ENCODE measurements around the gene CC2D2B. TPM values are rescaled to one million over a fixed set of nuclear protein-coding genes. Genes with fewer than 3 reads are reported as not detected.

The CC2D2B gene
- total and polyA plus RNA-seq, 2 of the 8 experiments (the other 6 are each of a cell fraction or from before 2014, with no cell fraction given): 0.09 to 0.71 TPM

DNA sequence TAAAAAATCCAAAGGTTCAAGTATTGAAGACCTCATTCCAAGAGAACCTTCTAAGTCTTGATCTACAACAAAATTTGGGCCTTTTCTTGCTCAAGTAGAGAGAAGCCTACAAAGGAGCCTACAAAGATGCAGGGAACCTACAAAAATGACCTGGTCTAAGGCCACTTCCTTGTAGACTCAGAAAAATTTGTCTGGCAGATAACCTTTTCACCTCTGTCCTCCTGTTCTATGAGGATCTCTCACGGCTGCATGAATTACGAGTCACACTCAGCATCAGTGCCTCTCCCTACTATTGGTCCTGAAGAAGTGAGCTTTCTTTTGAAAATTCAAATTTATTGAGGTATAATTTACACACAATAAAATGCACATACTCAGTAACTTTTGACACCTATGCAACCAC is 164.9 kb downstream of the CC2D2B start:
- H3K14ac ChIP-seq (ENCODE audit: insufficient read length): no peak overlapping the region
- H3K4ac ChIP-seq (replicated peaks; ENCODE audit: insufficient read length, low read depth, low read length): no peak overlapping the region
- no peak overlapping the region for H2AFZ ChIP-seq (ENCODE audit: low read length)
- no peak overlapping the region for H3K18ac ChIP-seq (ENCODE audit: extremely low read depth, low read length)
- H3K4me3 ChIP-seq (ENCODE audit: extremely low read depth in 1 of 4, insufficient read depth in 2 of 4, low read depth in 3 of 4, low read length in 4 of 4): no peak overlapping the region
- H2BK120ac ChIP-seq (replicated peaks; ENCODE audit: low read depth, low read length): no peak overlapping the region
- H2BK15ac ChIP-seq (ENCODE audit: low read length): no peak overlapping the region
- H3K36me3 ChIP-seq (ENCODE audit: control insufficient read depth in 2 of 4, insufficient read depth in 4 of 4, low read length in 3 of 4): no peaks in the 10 kb centered on the region
- POLR2A ChIA-PET (ENCODE audit: partially characterized antibody): no interaction called here
- H3K9ac ChIP-seq (replicated peaks in 1 of 4; ENCODE audit: extremely low read depth in 1 of 4, low read depth in 3 of 4, low read length in 3 of 4): no peak overlapping the region
- no peak overlapping the region for H2AK5ac ChIP-seq (ENCODE audit: low read depth, low read length)
- no peaks in the 10 kb centered on the region for H3K9me3 ChIP-seq (ENCODE audit: insufficient read depth in 2 of 2, low read depth in 1 of 2, low read length in 1 of 2)
- no peak overlapping the region for H3K4me2 ChIP-seq (ENCODE audit: insufficient read depth in 1 of 2, low read depth in 2 of 2, low read length in 2 of 2)
- no peaks in the 10 kb centered on the region for H3K79me1 ChIP-seq (ENCODE audit: low read depth, low read length)
- no peak overlapping the region for H2BK20ac ChIP-seq (ENCODE audit: low read length)
- H4K91ac ChIP-seq (replicated peaks; ENCODE audit: insufficient read length, low read length): no peak overlapping the region
- H3K27ac ChIP-seq (ENCODE audit: low read depth, low read length): no peak overlapping the region
- CTCF ChIA-PET (ENCODE audit: partially characterized antibody): no interaction called here
- FAIRE-seq (no peak), DNase-seq (ENCODE audit: low read depth in 1 of 2, low spot score in 2 of 2) (no peak)
- no peak overlapping the region for H3K23ac ChIP-seq (ENCODE audit: insufficient read length)
- H4K8ac ChIP-seq (ENCODE audit: extremely low read depth, insufficient read depth, low read length): no peak overlapping the region
- no peaks in the 10 kb centered on the region for H3K79me2 ChIP-seq (ENCODE audit: control insufficient read depth in 1 of 2, insufficient read depth in 2 of 2, low read length in 2 of 2)
- WGBS, 2 experiments (ENCODE audit: extremely low coverage in 1 of 2, insufficient coverage in 1 of 2, insufficient read length in 1 of 2, insufficient replicate concordance in 2 of 2, low coverage in 1 of 2, low lambda C conversion rate in 2 of 2, missing lambda C conversion rate in 1 of 2): 58% methylated on average over 2 of the region's 2 CpGs; no CpG with 5 or more reads in 1 of the 2 experiments
- H2BK5ac ChIP-seq (ENCODE audit: low read depth, low read length): no peak overlapping the region
- H3K56ac ChIP-seq (replicated peaks; ENCODE audit: insufficient read length, low read depth, low read length): no peak overlapping the region
- H3K27me3 ChIP-seq (replicated peaks in 1 of 4; ENCODE audit: control insufficient read depth in 3 of 4, extremely low read depth in 1 of 4, insufficient read depth in 3 of 4, low read length in 3 of 4): no peaks in the 10 kb centered on the region
- H3K4me1 ChIP-seq (replicated peaks in 1 of 4; ENCODE audit: control insufficient read depth in 3 of 4, insufficient read depth in 4 of 4, low read length in 3 of 4): peaks cover 0 to 2% (median 0%) of the 10 kb centered on the region in 4 experiments; a peak in 2 of 7 replicates
- H4K5ac ChIP-seq (ENCODE audit: insufficient read length, low read depth, low read length): no peak overlapping the region
- H4K20me1 ChIP-seq (replicated peaks in 1 of 2; ENCODE audit: control insufficient read depth in 1 of 2, insufficient read depth in 2 of 2, low read length in 2 of 2): no peaks in the 10 kb centered on the region
- H3K23me2 ChIP-seq (ENCODE audit: low read depth, low read length): no peaks in the 10 kb centered on the region
- H2BK12ac ChIP-seq (ENCODE audit: low read depth, low read length): no peak overlapping the region
- TF ChIP-seq POLR2AphosphoS5 (IDR thresholded peaks at IDR 0.05; ENCODE audit: low read depth, low read length) (no peak), RAD21 (IDR thresholded peaks at IDR 0.05 in 1 of 2, conservative IDR thresholded peaks at IDR 0.05 in 1 of 2; ENCODE audit: low read depth in 2 of 2, low read length in 2 of 2) (no peak), YY1 (IDR thresholded peaks at IDR 0.05; ENCODE audit: low read depth, low read length) (no peak), BACH1 (IDR thresholded peaks at IDR 0.05; ENCODE audit: low read length) (no peak), SIRT6 (IDR thresholded peaks at IDR 0.05; ENCODE audit: low read length) (no peak)

Measured in H1 (cell line).